HG02588 (cell line): ENCODE data around the gene CXorf58.
"Not testable (repeated sequence)": the region's sequence is repeated elsewhere in the genome, so short reads cannot be mapped to it uniquely, and the experiment has no call there.

Experiments
- ATAC-seq: cut with Tn5 transposase; IDR thresholded peaks from one replicate; pipeline ENCODE4 v1.9.1; 2021; ENCODE audit warnings: mild to moderate bottlenecking, moderate library complexity; ENCODE audit not compliant: unreplicated experiment

Gene CXorf58

DNA sequence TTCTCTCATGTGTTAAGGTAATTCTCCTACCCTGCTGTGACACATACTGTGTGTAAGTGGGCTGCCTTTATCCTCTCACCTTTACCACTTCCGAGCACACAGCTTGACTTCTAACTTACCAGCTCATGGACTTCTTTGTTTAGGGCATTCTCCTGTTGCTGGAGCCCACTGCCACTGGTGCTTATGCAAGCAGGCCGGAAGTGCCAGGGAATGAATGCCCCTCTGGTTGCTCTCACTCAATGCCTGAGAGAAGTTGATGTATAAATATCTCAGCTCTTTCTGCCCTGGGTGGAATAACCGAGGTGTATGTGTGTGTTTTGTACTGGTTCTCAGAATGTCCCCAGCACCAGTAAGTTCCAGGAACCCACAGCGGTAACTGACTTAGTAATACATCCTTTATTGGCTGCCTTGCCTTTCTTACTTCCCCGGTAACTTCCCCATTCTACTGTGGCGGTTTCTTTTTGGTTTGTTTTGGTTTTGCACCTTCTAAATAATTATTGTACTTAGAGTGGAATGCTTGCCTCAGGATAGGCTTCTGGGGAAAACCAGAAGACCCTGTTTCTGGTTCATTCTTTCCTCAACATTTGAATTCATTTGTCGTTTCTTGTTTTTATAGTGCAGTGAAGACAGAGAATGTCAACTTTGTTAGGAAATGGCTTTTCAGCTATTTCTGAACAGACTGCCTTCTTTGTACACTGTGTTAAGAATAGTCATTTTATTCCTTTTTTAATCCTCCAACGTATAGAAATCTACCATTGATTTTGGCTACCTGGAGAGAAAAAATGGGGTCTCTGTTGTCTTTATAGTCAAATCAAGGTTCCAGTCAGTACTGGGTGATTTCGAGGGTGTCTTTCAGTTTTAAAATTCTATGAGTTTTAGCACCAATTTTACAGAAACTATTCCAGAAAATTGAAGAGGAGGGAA lies 45.4 kb downstream of the CXorf58 start:
- ATAC-seq: peak; percentile 96

GRCh38 chrX:23953908-23954269 lies 46.1 kb downstream of the CXorf58 start:
- no peak for ATAC-seq

DNA sequence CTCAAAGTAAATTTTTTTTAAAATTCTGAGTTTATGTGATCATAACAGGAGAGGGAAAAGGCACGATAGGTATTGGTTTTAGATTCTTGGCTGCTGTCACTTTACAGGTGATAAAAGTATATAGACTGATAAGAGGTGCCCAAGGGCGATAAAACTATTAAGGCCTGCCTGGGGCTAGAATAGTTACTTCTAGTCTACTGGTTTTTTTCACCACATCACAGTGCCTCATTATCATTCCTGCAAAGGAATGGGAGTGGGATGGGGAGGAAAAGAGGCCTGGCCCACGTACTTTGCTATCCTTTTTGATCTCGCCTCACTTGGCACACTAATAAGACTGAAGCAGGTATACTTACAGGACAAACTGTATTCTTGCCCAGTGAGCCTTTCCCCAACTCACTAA lies 46.6 kb downstream of the CXorf58 start:
- no peak for ATAC-seq

DNA sequence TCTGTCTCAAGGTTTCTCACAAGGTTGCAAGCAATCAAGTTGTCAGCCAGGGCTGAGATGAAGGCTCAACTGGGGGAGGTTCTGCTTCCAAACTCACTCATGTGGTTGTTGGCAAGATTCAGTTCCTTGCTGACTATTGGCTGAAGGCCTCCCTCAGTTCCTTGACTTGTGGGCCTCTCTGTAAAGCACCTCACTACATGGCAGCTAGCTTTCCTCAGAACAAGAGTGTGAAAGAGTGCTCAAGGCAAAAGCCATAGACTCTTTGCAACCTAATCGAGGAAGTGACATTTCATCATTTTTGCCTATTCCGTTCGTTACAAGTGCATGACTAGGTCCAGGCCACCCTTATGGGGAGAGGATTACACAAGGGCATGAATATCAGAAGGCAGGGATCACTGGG lies 52.0 kb downstream of the CXorf58 start:
- no peak for ATAC-seq

DNA sequence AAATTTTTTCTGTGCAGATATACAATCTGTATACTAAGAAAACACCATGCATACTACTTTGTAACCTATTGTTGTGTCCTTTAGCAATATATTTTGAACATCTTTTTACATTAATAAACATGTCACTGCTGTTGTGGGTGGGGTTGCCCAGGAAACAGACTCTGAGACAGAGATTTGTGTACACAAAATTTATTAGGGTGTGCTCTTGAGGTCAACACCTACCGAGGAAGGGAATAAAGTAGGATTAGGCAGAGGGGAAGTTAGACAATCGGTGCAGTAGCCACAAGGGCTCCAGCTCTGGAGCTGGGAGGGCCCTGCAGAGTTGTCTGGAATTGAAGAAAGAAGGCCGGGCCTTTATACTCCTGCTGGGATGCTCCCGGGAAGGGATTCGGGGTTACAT lies 56.4 kb downstream of the CXorf58 start:
- no peak for ATAC-seq

DNA sequence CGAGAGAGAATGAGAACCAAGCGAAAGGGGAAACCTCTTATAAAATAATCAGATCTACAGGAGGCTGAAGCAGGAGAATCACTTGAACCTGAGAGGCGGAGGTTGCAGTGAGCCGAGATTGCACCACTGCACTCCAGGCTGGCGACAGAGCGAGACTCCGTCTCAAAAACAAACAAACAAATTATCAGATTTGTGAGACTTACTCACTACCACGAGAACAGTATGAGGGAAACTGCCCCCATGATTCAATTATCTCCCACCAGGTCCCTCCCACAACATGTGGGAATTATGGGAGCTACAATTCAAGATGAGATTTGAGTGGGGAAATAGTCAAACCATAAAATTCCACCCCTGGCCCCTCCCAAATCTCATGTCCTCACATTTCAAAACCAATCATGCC lies 57.8 kb downstream of the CXorf58 start:
- not testable (repeated sequence) for ATAC-seq

- ATAC-seq: no peak
These were observed 70.7 kb downstream of the CXorf58 start for GRCh38 chrX:23978491-23978890.

- ATAC-seq: no peak
These were observed 72.2 kb downstream of the CXorf58 start for GRCh38 chrX:23980011-23980441.

- ATAC-seq: no peak
These were observed 73.4 kb downstream of the CXorf58 start for GRCh38 chrX:23981222-23981621.

DNA sequence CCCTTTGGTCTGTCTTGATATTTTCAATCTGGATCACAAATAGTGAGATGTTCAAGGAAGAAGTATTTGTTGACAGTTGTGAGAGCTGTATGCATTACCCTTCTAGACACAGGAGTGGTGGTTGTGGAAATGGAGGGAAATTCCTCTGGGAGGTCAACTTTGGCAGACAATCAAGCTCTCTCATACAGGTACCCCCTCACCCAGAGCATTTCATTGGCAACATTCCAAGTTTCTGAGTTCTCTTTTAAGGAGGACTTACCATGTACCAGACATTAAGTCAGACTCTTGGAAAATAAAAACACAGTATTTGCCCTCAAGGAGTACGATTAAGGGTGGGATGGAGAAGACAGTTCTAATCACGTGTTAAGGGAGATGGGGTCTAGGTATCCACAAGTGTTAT lies 73.9 kb downstream of the CXorf58 start:
- ATAC-seq: no peak

DNA sequence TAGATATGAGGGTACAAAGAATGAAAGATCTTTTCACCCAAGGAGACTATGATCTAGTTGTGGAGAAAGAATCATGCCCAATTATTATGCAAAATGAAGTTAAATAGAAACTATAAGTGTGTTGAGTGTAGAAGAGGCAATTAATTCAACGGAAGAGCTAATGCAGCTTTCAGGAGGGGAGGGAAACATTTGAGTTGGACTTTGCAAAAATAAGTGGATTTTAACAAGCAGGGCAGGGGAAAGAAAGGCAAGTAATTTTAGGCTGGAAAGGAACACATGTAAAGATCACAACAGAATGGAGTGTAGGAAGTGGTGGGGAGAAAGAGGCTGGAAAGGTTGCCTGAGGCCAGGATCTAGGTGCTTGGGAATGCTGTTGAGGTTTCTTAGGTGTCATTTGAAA lies 75.1 kb downstream of the CXorf58 start:
- ATAC-seq: no peak
